Measurements from ENCODE around the gene MIEF2. TPM values are rescaled to one million over a fixed set of nuclear protein-coding genes. Genes with fewer than 3 reads are reported as not detected.

MIEF2 gene
- total and polyA plus RNA-seq, 10 of the 15 experiments (the other 5 are each of a cell fraction or from before 2014, with no cell fraction given) = 0.16 to 9.2 (median 4.1) TPM

- TF ChIP-seq HSF1 (IDR thresholded peaks at IDR 0.05; ENCODE audit: low read depth, low read length) (no peak), STAT1 (conservative IDR thresholded peaks at IDR 0.05) (no peak), POLR2A (IDR thresholded peaks at IDR 0.05; ENCODE audit: low read depth, low read length) (no peak), KAT2A (conservative IDR thresholded peaks at IDR 0.05; ENCODE audit: control insufficient read depth, low read depth, low read length) (no peak), SREBF2 (IDR thresholded peaks at IDR 0.05; ENCODE audit: low read length) (no peak)
Observed at GRCh38 chr17:18285296-18285695, 24.8 kb downstream of the MIEF2 start (continued).

GRCh38 chr17:18291718-18292540 is 31.5 kb downstream of the MIEF2 start:
- ChIA-PET POLR2A (no interaction called here), RAD21 (ENCODE audit: unreplicated experiment) (no interaction called here), CTCF (no interaction called here), SMC1A (ENCODE audit: uncharacterized antibody, unreplicated experiment) (no interaction called here)
- no peaks in the 10 kb centered on the region for H4K20me1 ChIP-seq (ENCODE audit: control insufficient read depth, insufficient read depth)
- in situ Hi-C loops (cut with MboI) (no loop called here), intact Hi-C loops (cut with micrococcal nuclease; ENCODE audit: unreplicated experiment) (no loop called here)
- no TSS peak for BruUV-seq (replicated peaks)
- no peaks in the 10 kb centered on the region for H3K4me1 ChIP-seq (ENCODE audit: control insufficient read depth, insufficient read depth, low read length)
- no peak overlapping the region for H3K9ac ChIP-seq (ENCODE audit: control insufficient read depth, insufficient read depth, low read length)
- H3K27me3 ChIP-seq (replicated peaks in 1 of 2; ENCODE audit: control insufficient read depth in 2 of 2, insufficient read depth in 2 of 2, low read length in 1 of 2) = no peaks in the 10 kb centered on the region
- FAIRE-seq = no peak
- no peak overlapping the region for H3K27ac ChIP-seq (ENCODE audit: control insufficient read depth, insufficient read depth)
- TF ChIP-seq IRF3 (IDR thresholded peaks at IDR 0.05) (no peak), BACH1 (IDR thresholded peaks at IDR 0.05; ENCODE audit: borderline replicate concordance) (no peak), RFX5 (IDR thresholded peaks at IDR 0.05; ENCODE audit: low read depth, low read length) (no peak), NR2C1 (IDR thresholded peaks at IDR 0.05) (no peak), RUNX3 (IDR thresholded peaks at IDR 0.05; ENCODE audit: low read length) (no peak), PAX5 (IDR thresholded peaks at IDR 0.05; ENCODE audit: borderline replicate concordance, low read depth, low read length) (no peak), BCL11A (IDR thresholded peaks at IDR 0.05; ENCODE audit: low read depth, low read length) (no peak), ZNF687 (IDR thresholded peaks at IDR 0.05) (no peak), RELB (IDR thresholded peaks at IDR 0.05; ENCODE audit: low read depth) (no peak)
- H3K9me3 ChIP-seq (replicated peaks; ENCODE audit: control insufficient read depth, insufficient read depth, low read length) = no peaks in the 10 kb centered on the region
- ATAC-seq = no peak
- no peak overlapping the region for H3K4me2 ChIP-seq (ENCODE audit: control insufficient read depth, insufficient read depth)
- no peak overlapping the region for H2AFZ ChIP-seq (ENCODE audit: control insufficient read depth, low read depth, low read length)
- no peaks in the 10 kb centered on the region for H3K79me2 ChIP-seq (ENCODE audit: control insufficient read depth, insufficient read depth, low read length)
- peaks cover 16 to 30% of the 10 kb centered on the region in 2 experiments for H3K36me3 ChIP-seq (ENCODE audit: control insufficient read depth in 2 of 2, insufficient read depth in 2 of 2, low read length in 1 of 2)
- WGBS (ENCODE audit: insufficient coverage, insufficient replicate concordance, low lambda C conversion rate, missing lambda C conversion rate) = 92% methylated on average over 15 of the region's 15 CpGs
- DNase-seq (ENCODE audit: low read depth, low spot score) = no peak
- H3K4me3 ChIP-seq = no peak overlapping the region

Data from GM12878 (cell line).